Measurements from ENCODE around the gene DMAP1. TPM values are rescaled to one million over a fixed set of nuclear protein-coding genes. Genes with fewer than 3 reads are reported as not detected.
A peak's percentile ranks its signal among the peaks of the same experiment; 100 is the strongest.

DMAP1 gene
- total RNA-seq, 1 donor from 2014 or later: 46.4 TPM

GRCh38 chr1:44239961-44240371 lies 26.7 kb downstream of the DMAP1 start:
- H3K9me3 Mint-ChIP-seq (ENCODE audit: unreplicated experiment): no peaks in the 10 kb centered on the region
- no peak overlapping the region for H3K4me3 Mint-ChIP-seq (ENCODE audit: unreplicated experiment)
- DNase-seq (ENCODE audit: extremely low spot score, unreplicated experiment): no peak
- TF ChIP-seq CTCF (IDR thresholded peaks at IDR 0.05): no peak
- H3K36me3 Mint-ChIP-seq (ENCODE audit: unreplicated experiment): peaks cover 14% of the 10 kb centered on the region
- H3K27me3 Mint-ChIP-seq (ENCODE audit: unreplicated experiment): no peaks in the 10 kb centered on the region
- peak overlapping the region; percentile 79 for H3K27ac Mint-ChIP-seq (ENCODE audit: unreplicated experiment)
- H3K4me1 Mint-ChIP-seq (ENCODE audit: unreplicated experiment): peaks cover 24% of the 10 kb centered on the region

- no peak overlapping the region for H3K4me3 Mint-ChIP-seq (ENCODE audit: unreplicated experiment)
- H3K36me3 Mint-ChIP-seq (ENCODE audit: unreplicated experiment): peaks cover 11% of the 10 kb centered on the region
- no peaks in the 10 kb centered on the region for H3K9me3 Mint-ChIP-seq (ENCODE audit: unreplicated experiment)
- no peak for TF ChIP-seq CTCF (IDR thresholded peaks at IDR 0.05)
- no peaks in the 10 kb centered on the region for H3K27me3 Mint-ChIP-seq (ENCODE audit: unreplicated experiment)
- peaks cover 24% of the 10 kb centered on the region for H3K4me1 Mint-ChIP-seq (ENCODE audit: unreplicated experiment)
- DNase-seq (ENCODE audit: extremely low spot score, unreplicated experiment): no peak
- H3K27ac Mint-ChIP-seq (ENCODE audit: unreplicated experiment): peak overlapping the region; percentile 79
Observed at GRCh38 chr1:44240802-44241671, 27.8 kb downstream of the DMAP1 start.

GRCh38 chr1:44242746-44243145 lies 29.5 kb downstream of the DMAP1 start:
- no peaks in the 10 kb centered on the region for H3K27me3 Mint-ChIP-seq (ENCODE audit: unreplicated experiment)
- no peak overlapping the region for H3K4me3 Mint-ChIP-seq (ENCODE audit: unreplicated experiment)
- H3K9me3 Mint-ChIP-seq (ENCODE audit: unreplicated experiment): no peaks in the 10 kb centered on the region
- H3K27ac Mint-ChIP-seq (ENCODE audit: unreplicated experiment): no peak overlapping the region
- peaks cover 24% of the 10 kb centered on the region for H3K4me1 Mint-ChIP-seq (ENCODE audit: unreplicated experiment)
- peaks cover 11% of the 10 kb centered on the region for H3K36me3 Mint-ChIP-seq (ENCODE audit: unreplicated experiment)
- TF ChIP-seq CTCF (IDR thresholded peaks at IDR 0.05): no peak
- DNase-seq (ENCODE audit: extremely low spot score, unreplicated experiment): no peak

- peaks cover 23% of the 10 kb centered on the region for H3K4me1 Mint-ChIP-seq (ENCODE audit: unreplicated experiment)
- H3K36me3 Mint-ChIP-seq (ENCODE audit: unreplicated experiment): peaks cover 11% of the 10 kb centered on the region
- no peak for DNase-seq (ENCODE audit: extremely low spot score, unreplicated experiment)
- H3K4me3 Mint-ChIP-seq (ENCODE audit: unreplicated experiment): no peak overlapping the region
- no peaks in the 10 kb centered on the region for H3K9me3 Mint-ChIP-seq (ENCODE audit: unreplicated experiment)
- no peaks in the 10 kb centered on the region for H3K27me3 Mint-ChIP-seq (ENCODE audit: unreplicated experiment)
- no peak overlapping the region for H3K27ac Mint-ChIP-seq (ENCODE audit: unreplicated experiment)
- TF ChIP-seq CTCF (IDR thresholded peaks at IDR 0.05): no peak
Observed at GRCh38 chr1:44243782-44244495, 30.7 kb downstream of the DMAP1 start.

- peaks cover 11% of the 10 kb centered on the region for H3K36me3 Mint-ChIP-seq (ENCODE audit: unreplicated experiment)
- H3K4me3 Mint-ChIP-seq (ENCODE audit: unreplicated experiment): no peak overlapping the region
- no peaks in the 10 kb centered on the region for H3K9me3 Mint-ChIP-seq (ENCODE audit: unreplicated experiment)
- peaks cover 13% of the 10 kb centered on the region for H3K4me1 Mint-ChIP-seq (ENCODE audit: unreplicated experiment)
- no peaks in the 10 kb centered on the region for H3K27me3 Mint-ChIP-seq (ENCODE audit: unreplicated experiment)
- no peak overlapping the region for H3K27ac Mint-ChIP-seq (ENCODE audit: unreplicated experiment)
- DNase-seq (ENCODE audit: extremely low spot score, unreplicated experiment): no peak
- TF ChIP-seq CTCF (IDR thresholded peaks at IDR 0.05): no peak
Observed at GRCh38 chr1:44244986-44245385, 31.7 kb downstream of the DMAP1 start.
